ENCODE measurements around the gene OTP.
"Not testable (repeated sequence)": the region's sequence is repeated elsewhere in the genome, so short reads cannot be mapped to it uniquely, and the experiment has no call there.

OTP gene

DNA sequence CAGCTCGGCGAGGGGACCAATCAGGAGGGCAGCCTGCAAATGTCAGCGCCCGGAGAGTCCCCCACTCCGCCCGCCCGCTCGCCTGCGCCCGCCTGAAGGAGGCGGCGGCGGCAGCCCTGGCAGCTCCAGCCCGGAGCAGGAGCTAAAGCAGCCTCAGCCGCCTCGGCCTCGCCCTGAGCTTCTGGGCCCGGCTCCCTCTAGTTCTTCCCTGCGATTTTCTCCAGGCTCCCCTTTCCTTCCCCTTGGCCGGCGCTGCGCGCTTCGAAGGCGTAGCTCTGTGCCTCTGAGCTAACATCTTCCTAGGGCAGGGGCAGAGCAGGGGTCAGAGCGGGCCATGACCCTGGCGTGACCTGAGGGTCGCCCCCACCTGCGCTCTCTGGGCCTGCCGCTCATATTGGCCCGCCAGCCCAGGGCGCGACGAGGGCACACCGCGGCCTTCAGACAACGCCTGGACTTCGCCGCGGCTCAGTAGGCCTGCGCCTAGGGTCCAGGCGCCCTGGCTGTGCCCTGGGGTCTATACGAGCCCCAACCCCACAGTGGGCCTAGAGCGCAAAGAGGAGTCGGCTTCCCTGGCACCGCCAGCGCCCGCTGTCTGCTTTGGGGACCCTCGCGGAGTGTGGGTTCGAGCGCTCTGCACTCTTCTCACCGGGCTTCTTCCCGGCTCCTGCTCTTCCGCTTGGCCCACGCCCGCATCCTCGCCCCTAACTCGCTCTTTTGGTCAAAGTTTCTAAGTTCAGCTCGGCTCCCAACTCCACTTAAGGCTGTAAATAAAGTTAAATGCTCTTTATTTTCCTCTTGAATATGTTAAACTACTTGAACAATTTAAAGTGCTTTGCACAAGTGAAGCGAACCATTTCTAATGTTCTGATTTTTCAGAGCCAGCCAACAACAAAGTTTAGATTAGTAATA lies 504 bp upstream of the OTP start:
- DNase-seq = no peak

- peak; percentile 2 for DNase-seq
Measured at GRCh38 chr5:77637170-77637997, 1.1 kb downstream of the OTP start.

DNA sequence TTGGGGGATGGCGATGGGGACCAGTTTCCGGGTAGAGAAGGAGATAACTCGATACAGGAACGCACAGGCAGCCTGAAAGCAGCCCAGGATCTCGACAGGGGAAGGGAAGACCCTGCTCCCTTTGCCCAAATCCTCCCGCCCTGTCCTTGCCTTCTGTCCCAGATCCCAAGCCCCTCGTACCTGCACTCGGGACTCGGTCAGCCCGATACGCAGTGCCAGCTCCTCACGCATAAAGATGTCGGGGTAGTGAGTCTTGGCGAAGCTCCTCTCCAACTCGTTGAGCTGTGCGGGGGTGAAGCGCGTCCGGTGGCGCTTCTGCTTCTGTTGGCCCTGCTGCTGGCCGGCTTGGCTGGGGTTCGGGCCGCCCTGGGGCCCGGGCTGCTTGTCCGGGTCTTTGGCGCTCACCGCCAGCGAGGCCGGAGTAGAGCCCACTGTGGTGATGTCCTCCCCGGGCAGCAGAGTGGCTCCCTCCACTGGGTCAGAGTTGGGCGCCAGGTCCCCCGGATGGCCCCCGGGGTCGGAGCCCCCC lies 1.8 kb downstream of the OTP start:
- DNase-seq = no peak

DNA sequence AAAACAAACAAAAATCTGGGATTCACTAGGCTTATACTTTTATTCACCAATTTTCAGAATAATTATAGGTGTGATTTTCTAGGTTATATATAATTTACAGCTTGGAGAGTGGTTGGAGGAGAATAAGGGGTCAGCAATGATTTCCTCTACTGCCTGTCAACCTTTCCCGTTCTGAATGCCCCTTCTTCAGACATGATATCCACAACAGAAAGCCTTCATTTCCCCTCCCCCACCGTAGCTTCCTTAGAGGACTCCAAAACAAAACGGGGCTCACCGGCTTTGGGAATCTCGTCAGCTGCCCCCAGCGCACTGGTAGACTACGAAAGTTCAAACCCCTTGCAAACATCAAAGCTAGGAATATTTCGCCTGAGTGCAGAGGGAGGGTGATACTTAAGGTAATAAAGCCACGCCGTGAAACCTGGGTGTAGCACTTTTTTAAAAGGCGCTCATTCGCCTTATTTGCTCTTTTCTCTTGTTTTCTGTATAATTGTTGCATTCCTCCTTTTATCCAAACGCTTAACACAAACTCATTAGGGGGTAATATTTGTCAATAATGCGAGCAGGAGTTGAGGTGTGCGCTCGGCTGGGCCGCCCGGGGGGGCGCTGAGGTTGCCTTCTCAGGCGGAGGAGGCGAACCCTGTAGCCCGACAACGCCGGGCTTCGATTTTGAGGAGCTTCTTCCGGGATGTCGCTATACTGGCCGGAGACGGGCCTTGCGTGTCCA lies 2.4 kb downstream of the OTP start:
- DNase-seq = no peak

- no peak for DNase-seq
Measured at GRCh38 chr5:77635067-77635916, 3.2 kb downstream of the OTP start.

DNA sequence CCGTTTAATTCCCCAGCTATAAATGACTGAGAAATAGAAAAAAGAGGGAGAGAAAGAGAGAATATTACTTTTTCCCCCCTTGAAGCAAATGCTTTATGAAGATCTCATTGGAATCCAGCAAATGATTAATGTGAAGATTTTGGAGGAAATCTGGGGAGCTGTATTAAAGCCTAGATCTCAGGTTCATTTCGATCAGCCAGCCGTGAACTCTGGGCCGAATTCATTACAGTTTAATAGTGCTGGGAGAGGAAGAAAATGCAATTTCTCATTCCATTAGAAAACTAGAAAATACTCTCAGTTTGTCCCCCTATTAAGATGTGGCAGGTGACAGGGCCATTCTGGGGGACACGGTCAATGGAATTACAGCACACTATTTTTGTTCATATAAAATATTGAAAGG lies 4.8 kb downstream of the OTP start:
- DNase-seq = no peak

GRCh38 chr5:77633207-77633675 lies 5.3 kb downstream of the OTP start:
- no peak for DNase-seq

DNA sequence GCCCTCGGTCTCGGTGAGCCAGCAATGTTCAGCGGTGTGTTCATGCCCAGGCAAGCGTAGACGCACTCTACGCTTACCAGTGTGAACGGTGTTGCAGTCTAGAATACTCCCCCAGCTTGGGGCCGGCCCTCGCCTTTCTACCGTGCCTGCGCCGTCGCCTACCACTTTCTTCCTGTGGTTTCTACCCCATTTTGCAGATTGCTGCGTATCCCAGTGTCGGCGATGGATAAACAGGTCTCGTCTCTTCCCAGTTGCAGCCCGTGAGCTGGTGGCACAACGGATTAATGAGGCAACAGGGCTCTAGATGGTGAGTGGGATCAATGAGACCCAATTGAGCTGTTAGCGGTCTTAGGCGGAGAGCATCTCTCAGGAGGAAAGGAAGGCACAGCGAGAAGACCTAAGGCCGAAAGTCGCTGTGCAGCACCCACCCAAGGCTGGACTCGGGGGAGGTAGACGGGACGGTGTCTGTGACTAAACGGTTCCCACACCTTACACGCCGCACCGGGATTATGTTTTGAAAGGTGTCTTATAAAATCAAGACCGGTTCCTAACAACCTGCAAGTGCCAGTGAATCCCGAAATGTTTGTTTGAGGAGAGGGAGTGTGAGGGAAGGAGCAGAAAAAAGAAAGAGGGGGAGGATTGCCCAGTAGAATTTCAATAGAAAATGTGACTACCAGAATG lies 5.8 kb downstream of the OTP start:
- DNase-seq = no peak

DNA sequence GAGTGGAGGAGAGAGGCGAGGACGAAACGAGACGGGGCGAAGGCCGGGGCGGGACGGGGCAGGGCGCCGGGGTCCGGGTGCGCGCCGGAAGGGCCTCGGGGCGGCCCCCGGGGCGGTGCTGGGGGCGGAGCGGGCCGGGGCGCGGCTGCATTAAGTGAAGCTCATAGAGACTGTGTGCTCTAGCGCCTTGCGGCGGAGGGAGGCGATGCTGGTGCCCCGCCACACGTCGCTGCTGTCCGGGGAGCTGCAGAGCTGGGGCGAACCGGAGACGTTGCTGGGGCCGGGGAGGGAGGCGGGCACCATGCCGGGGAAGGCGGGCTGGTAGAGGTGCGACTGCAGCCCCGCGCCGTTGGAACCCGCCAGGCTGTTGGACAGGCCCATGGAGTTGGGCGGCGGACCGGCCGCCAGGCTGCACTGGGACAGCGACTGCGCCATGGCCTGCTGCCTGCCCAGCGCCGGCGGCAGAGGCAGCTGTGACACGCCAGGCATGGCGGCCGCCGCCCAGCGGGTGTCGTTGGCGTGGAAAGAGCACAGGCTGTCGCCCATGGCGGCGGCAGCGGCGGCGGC lies 8.3 kb downstream of the OTP start:
- DNase-seq = no peak

DNA sequence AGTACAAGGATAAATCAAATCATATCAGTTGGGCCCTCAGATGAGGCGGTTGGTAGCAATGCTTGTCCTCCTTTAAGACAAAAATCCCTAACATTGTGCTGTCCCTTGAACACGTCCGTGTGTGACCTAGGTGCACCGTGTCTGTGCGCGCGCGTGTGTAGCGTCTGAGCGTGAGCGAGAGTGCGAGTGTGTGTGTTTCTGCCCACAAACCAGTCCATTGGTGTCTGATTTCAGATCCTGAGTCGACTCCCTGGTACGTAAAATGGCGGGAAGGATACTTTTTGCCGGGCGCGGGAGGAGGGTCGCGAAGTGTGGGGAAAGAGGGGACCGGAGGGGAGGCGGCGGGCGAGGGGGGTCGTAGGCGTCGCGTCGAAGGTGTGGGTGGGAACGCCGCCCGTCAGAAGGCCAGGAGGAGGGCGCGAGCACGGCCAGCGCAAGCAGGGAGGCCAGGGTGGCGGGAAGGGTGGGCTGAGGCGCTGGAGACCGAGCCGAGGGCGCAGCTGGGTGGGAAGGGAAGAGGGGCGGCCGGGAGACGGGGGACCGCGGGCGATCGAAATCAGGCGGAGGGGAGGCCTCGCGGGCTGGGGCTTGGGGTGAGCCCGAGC lies 8.9 kb downstream of the OTP start:
- no peak for DNase-seq

GRCh38 chr5:77628840-77629508 lies 9.5 kb downstream of the OTP start:
- no peak for DNase-seq

- DNase-seq = no peak
Measured at GRCh38 chr5:77627869-77628674, 10.4 kb downstream of the OTP start.

DNA sequence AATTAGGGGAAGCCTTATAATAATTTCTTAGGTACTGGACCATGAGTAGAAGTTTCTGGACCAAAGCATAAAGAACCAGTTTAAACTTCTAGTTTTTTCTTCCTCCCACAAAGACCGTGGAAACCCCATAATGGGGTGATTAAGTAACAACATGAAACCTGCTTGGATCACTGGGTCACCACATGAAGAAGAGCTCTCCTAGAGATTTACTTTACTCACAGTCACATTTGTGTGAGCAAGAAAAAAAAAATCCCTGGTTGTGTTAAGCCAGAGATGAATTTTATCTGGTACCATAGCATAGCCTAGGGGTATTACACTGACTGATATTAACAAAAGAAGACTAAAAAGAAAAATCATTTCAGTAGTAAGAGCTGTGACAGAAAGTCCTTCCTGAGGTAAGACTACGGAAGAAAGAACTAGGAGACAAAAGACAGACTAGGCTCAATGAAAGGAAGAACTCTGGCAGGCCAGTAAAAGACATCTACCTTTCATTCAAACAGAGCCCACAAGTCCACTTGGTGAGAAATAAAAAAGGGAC lies 15.2 kb downstream of the OTP start:
- DNase-seq = no peak

DNA sequence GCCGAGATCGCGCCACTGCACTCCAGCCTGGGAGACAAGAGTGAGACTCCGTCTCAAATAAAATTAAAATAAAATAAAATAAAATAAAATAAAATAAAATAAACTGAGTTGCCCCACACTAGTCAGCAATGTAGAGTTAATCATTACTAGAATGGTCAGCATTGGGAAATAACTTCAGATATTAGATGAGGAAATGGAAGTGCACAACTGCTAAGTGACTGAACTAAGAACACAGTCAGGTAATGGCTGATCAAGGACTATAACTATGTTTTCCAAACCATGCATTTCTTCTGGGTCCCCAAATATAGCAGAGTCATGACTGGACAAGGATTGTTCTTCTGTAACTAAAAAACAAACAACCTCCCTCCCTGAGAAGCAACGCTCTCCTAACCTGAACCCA lies 17.1 kb downstream of the OTP start:
- DNase-seq = no peak

DNA sequence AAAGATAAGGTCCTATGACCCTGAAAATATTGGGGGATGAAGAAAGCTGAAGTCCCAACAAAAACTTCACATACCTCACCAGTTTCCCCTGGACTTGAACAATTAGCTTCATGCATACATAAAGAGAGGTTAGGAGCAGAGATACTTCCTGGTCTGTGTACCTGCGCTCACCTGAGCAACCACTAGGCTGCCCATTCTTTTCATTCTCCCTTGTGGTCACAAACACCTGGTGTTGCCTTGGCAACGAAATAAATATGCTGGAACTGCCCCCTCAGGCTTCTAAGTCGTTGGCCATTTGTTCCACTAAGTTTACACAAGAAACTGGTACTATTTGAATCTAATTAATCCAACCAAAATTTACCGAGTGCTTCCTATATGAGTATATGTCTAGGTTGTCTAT lies 18.1 kb downstream of the OTP start:
- DNase-seq = no peak

DNA sequence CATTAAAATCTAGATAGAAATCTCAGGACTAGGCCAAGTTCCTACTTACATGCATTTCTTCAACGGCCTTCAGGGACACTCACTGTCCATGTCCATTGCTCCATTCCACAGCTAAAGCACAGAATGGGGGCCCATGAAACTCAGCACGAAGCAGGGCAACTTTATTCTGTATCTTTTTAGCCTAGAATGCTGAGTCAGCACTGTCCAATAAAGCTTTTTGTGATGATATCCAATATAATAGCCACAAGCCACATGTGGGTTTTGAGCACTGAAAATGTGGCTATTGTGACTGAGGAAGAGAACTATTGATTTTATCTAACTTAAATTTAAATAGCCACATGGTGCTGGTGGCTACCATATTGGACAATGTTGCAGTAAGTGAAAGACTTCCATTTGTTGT lies 21.6 kb downstream of the OTP start:
- DNase-seq = no peak

- not testable (repeated sequence) for DNase-seq
Measured at GRCh38 chr5:77608927-77609326, 29.6 kb downstream of the OTP start.

DNA sequence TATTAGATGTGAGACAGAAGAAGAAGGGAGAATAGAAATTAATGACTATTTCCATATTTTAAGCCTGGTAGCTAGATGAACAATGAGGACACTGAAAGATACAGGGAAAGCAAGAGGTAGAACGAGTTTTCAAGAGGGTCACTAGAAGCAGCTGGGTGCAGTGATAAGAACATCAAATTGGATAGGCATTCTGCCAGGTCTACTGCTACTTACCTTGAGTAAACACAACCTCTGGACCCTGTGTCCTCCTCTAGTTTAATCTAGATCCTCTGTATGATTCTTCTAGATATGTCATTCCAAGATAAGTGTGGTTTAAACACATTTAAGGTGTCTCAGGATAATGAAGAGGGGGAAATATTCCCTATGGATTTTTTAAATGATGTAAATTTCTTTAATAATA lies 31.2 kb downstream of the OTP start:
- no peak for DNase-seq

DNA sequence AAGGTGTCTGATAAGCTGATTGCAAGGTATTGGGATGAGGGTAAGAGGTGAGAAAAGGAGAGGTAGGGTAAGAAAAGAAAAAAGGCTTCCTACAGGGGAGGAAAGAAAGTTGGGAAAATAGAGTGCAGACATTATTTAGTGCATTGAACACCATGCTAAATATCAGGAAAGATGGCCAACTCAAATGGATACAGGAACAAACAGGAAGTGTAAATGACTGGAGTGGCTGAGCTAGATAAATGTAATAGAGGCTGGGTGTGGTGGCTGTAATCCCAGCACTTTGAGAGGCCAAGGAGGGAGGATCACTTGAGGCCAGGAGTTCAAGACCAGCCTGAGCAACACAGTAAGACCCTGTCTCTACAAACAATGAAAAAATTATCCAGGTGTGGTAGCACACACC lies 32.2 kb downstream of the OTP start:
- DNase-seq = no peak
